SU-DHL-6 (cell line): Measurements from ENCODE around the gene PDGFRA.
A peak's percentile ranks its signal among the peaks of the same experiment; 100 is the strongest.

ENCODE experiments used
- H2AFZ ChIP-seq: fragments of 200-600 bp; sonication (generic); 2 replicates; pipeline ENCODE4 v1.6.1; 2014; ENCODE audit warnings: low read depth, mild to moderate bottlenecking, moderate library complexity, mixed read lengths, antibody characterized with exemption, low read length; ENCODE audit not compliant: severe bottlenecking
- H3F3A ChIP-seq: fragments of 200-600 bp; shearing (Covaris generic); 2 replicates; pipeline ENCODE4 v1.6.0; 2016; ENCODE audit warnings: antibody characterized with exemption, mild to moderate bottlenecking; ENCODE audit not compliant: insufficient read depth
- H3K27ac ChIP-seq: fragments of 200-600 bp; sonication (generic); 2 replicates; pipeline ENCODE4 v1.5.1; 2016; ENCODE audit warnings: low read depth, mild to moderate bottlenecking, low read length, moderate library complexity, mixed read lengths
- H3K27me3 ChIP-seq: fragments of 200-600 bp; sonication (generic), shearing (Covaris generic); 2 replicates; pipeline ENCODE4 v1.6.0; 2014; ENCODE audit warnings: mild to moderate bottlenecking, low read length
- H3K36me3 ChIP-seq: fragments of 200-600 bp; sonication (generic); 2 replicates; pipeline ENCODE4 v1.6.1; 2014; ENCODE audit warnings: mild to moderate bottlenecking, low read length, mixed read lengths
- H3K4me2 ChIP-seq: fragments of 300-600, 200-600 bp; shearing (Covaris generic), sonication (generic); 2 replicates; pipeline ENCODE4 v1.6.0; 2014; ENCODE audit warnings: low read length, low read depth, mild to moderate bottlenecking; ENCODE audit not compliant: poor library complexity, severe bottlenecking
- H3K4me3 ChIP-seq: fragments of 200-600 bp; sonication (generic); 2 replicates; pipeline ENCODE4 v1.5.1; 2014; ENCODE audit warnings: antibody characterized with exemption, low read length, mild to moderate bottlenecking, mixed read lengths; ENCODE audit not compliant: insufficient read depth, poor library complexity, severe bottlenecking
- H3K79me2 ChIP-seq: fragments of 200-600 bp; sonication (generic); 2 replicates; pipeline ENCODE4 v1.6.1; 2014; ENCODE audit warnings: mild to moderate bottlenecking, low read length, moderate library complexity; ENCODE audit not compliant: insufficient read depth
- H3K9ac ChIP-seq: fragments of 200-600 bp; sonication (generic); 2 replicates; pipeline ENCODE4 v1.7.0; 2014; ENCODE audit warnings: mild to moderate bottlenecking, low read length
- H3K9me2 ChIP-seq: fragments of 200-600 bp; sonication (generic); replicated peaks from 2 replicates; pipeline ENCODE4 v1.6.1; 2014; ENCODE audit warnings: low read length; ENCODE audit not compliant: insufficient read depth
- H3K9me3 ChIP-seq: fragments of 200-600 bp; sonication (generic); 2 replicates; pipeline ENCODE4 v1.6.1; 2014; ENCODE audit warnings: low read length, mixed read lengths; ENCODE audit not compliant: insufficient read depth
- H4K20me1 ChIP-seq: fragments of 200-600 bp; sonication (generic); 2 replicates; pipeline ENCODE4 v1.6.1; 2014; ENCODE audit warnings: low read depth, mild to moderate bottlenecking, antibody characterized with exemption, low read length, moderate library complexity, mixed read lengths
- EZH2phosphoT487 ChIP-seq: fragments of 200-600 bp; sonication (generic), shearing (Covaris generic); conservative IDR thresholded peaks from 2 replicates; pipeline ENCODE4 v1.6.1; 2018; ENCODE audit warnings: mild to moderate bottlenecking, antibody characterized with exemption, low read length, moderate library complexity, mixed read lengths
- TF ChIP-seq, protein P1 (sequence below): fragments of 200-600 bp; sonication (generic); IDR thresholded peaks from one replicate; pipeline ENCODE4 v1.5.1; 2017; ENCODE audit warnings: antibody characterized with exemption, mild to moderate bottlenecking, low read length, moderate library complexity; ENCODE audit not compliant: insufficient read depth, poor library complexity, severe bottlenecking

PDGFRA gene

DNA sequence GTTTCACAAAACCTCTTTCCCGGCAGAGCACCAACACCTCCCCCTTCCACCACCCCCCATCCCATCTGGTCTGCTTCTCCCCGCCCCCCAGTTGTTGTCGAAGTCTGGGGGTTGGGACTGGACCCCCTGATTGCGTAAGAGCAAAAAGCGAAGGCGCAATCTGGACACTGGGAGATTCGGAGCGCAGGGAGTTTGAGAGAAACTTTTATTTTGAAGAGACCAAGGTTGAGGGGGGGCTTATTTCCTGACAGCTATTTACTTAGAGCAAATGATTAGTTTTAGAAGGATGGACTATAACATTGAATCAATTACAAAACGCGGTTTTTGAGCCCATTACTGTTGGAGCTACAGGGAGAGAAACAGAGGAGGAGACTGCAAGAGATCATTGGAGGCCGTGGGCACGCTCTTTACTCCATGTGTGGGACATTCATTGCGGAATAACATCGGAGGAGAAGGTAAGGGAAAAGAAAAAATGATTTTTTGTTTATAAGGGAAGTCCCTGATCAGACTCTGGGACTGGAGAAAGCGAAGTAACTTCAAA is at the start of gene PDGFRA:
PDGFRA (plus strand) TSS at position 333 of the 541 bp plus-strand sequence. CDS start 29,476 bp downstream, outside the sequence.
- Histone ChIP-seq H3K27me3 (no peaks in the 10 kb centered on the region), H3K9me3 (no peaks in the 10 kb centered on the region), H3K4me3 (no peak within 1 kb of the TSS), H3K4me2 (peak within 1 kb of the TSS; percentile 35), H4K20me1 (no peaks in the 10 kb centered on the region), H3K36me3 (no peaks in the 10 kb centered on the region), H3F3A (no peaks in the 10 kb centered on the region), H3K27ac (no peak within 1 kb of the TSS), H2AFZ (no peak within 1 kb of the TSS), H3K9me2 (no peaks in the 10 kb centered on the region), H3K79me2 (no peaks in the 10 kb centered on the region), H3K9ac (no peak within 1 kb of the TSS)
- TF ChIP-seq EZH2phosphoT487 = no peak
- TF ChIP-seq, protein P1, sequence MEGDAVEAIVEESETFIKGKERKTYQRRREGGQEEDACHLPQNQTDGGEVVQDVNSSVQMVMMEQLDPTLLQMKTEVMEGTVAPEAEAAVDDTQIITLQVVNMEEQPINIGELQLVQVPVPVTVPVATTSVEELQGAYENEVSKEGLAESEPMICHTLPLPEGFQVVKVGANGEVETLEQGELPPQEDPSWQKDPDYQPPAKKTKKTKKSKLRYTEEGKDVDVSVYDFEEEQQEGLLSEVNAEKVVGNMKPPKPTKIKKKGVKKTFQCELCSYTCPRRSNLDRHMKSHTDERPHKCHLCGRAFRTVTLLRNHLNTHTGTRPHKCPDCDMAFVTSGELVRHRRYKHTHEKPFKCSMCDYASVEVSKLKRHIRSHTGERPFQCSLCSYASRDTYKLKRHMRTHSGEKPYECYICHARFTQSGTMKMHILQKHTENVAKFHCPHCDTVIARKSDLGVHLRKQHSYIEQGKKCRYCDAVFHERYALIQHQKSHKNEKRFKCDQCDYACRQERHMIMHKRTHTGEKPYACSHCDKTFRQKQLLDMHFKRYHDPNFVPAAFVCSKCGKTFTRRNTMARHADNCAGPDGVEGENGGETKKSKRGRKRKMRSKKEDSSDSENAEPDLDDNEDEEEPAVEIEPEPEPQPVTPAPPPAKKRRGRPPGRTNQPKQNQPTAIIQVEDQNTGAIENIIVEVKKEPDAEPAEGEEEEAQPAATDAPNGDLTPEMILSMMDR = no peak

GRCh38 chr4:54184581-54184980 is 44.5 kb upstream of the PDGFRA start:
- H3K4me3 ChIP-seq = no peak overlapping the region

GRCh38 chr4:54185044-54185780 is 43.9 kb upstream of the PDGFRA start:
- peak overlapping the region; percentile 11; the same call in 1 of the 2 replicates for H3K9ac ChIP-seq
- no peak overlapping the region for H2AFZ ChIP-seq
- TF ChIP-seq, protein P1 = no peak
- H3K79me2 ChIP-seq = no peaks in the 10 kb centered on the region
- H3K9me2 ChIP-seq = no peaks in the 10 kb centered on the region
- no peak overlapping the region for H3K4me3 ChIP-seq
- peak overlapping the region; percentile 39 for H3K4me2 ChIP-seq
- peak overlapping the region; percentile 79 for H3K27ac ChIP-seq
- H3K9me3 ChIP-seq = no peaks in the 10 kb centered on the region
- no peaks in the 10 kb centered on the region for H3K36me3 ChIP-seq
- H4K20me1 ChIP-seq = no peaks in the 10 kb centered on the region
- H3F3A ChIP-seq = no peaks in the 10 kb centered on the region
- H3K27me3 ChIP-seq = no peaks in the 10 kb centered on the region

More at GRCh38 chr4:54184581-54184980, 44.5 kb upstream of the PDGFRA start:
- no peaks in the 10 kb centered on the region for H3K9me2 ChIP-seq
- no peaks in the 10 kb centered on the region for H4K20me1 ChIP-seq
- H3K79me2 ChIP-seq = no peaks in the 10 kb centered on the region
- H3K27me3 ChIP-seq = no peaks in the 10 kb centered on the region
- TF ChIP-seq EZH2phosphoT487 = no peak
- TF ChIP-seq, protein P1 = no peak
- H3K9me3 ChIP-seq = no peaks in the 10 kb centered on the region
- peak overlapping the region; percentile 79 for H3K27ac ChIP-seq
- H2AFZ ChIP-seq = no peak overlapping the region
- H3F3A ChIP-seq = no peaks in the 10 kb centered on the region
- peak overlapping the region; percentile 11; the same call in 1 of the 2 replicates for H3K9ac ChIP-seq
- H3K36me3 ChIP-seq = no peaks in the 10 kb centered on the region
- peak overlapping the region; percentile 39 for H3K4me2 ChIP-seq
